NAMALWA (cell line): ENCODE measurements around the gene NT5C2.
A peak's percentile ranks its signal among the peaks of the same experiment; 100 is the strongest.
"Not testable (repeated sequence)": the region's sequence is repeated elsewhere in the genome, so short reads cannot be mapped to it uniquely, and the experiment has no call there.

Experiments
- DNase-seq: peaks from one replicate; pipeline ENCODE4 v3.0.0-alpha.2; 2015; ENCODE audit warnings: low spot score

Gene NT5C2

DNA sequence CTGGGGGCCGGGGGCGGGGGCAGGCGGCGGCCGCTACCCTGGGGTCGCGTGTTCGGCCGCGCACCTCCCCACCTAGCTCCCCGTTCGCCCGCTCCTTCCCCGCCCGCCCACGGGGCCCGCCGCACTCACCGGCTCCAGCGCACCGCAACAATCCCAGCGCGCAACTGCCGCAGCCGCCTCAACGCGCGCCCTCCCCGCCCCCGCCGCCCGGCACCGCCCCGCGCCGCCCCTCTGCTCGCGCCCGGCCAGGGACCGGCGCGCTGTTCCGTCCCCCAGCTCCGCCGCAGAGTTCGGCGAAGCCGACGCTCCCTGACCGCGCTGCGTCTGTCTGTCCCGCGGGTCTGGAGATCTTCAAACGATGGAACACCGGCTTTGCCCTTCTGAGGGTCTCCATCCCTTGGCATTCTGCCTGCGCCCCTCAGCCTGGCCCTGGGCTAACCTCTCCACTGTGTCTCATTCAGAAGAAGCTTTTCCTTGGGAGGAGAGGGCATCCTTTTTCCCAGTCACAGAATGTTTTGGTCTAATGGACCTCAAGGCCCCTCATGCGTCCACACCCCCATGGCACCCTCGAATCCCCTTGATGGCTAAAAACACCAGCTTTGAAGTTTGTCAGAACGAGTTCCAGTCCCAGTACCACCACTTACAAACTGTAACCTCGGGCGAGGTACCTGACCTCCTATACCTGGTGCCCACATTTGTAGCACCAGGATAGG is at the start of gene NT5C2:
Gene NT5C2 (minus strand): TSS at position 166 of the 713 bp plus-strand sequence. CDS start 18,314 bp downstream, outside the sequence.
- peak; percentile 76 for DNase-seq

DNA sequence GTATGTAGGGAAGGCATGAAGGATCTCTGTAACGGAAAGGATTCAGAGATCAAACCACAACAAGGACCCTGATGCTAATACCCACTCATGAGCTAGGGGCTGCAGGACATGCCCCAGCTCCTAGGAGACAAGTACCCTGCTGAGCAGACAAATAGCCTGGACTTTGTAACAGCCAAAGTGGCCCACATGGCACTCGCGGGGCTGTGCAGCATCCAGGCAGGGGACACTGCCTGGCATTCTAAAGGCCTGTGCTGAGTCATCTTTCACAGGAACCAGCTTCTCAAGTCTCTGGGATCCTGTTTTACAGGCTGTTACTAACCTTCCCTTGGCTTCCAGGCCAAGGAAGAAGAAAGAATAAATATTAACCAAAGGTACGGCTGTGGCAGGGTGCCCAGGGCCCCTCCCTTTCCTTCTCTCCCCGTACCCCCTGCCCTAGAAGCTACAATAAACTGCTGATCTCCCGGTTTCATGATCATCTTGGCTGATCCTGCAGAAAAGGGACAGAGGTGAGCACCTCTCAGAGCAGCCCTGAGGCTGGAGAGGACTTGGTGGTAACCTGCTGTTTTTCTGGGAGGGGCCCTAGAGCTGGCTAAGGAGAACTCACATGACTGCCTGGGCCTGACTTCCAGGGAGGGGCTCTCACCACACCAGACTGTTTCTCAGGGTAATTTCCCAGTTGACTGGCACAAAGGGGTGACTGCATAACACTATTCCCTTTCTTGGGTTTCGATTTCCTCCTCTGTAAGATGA is 48.4 kb upstream of the NT5C2 start:
- DNase-seq, result no peak

GRCh38 chr10:103238506-103239252 is 45.6 kb upstream of the NT5C2 start:
- no peak for DNase-seq

GRCh38 chr10:103235775-103236174 is 42.7 kb upstream of the NT5C2 start:
- no peak for DNase-seq

- DNase-seq, result no peak
Observed at GRCh38 chr10:103232772-103233488, 39.9 kb upstream of the NT5C2 start.

GRCh38 chr10:103232131-103232673 is 39.1 kb upstream of the NT5C2 start:
- no peak for DNase-seq

- DNase-seq, result no peak
Observed at GRCh38 chr10:103231047-103231551, 38.0 kb upstream of the NT5C2 start.

DNA sequence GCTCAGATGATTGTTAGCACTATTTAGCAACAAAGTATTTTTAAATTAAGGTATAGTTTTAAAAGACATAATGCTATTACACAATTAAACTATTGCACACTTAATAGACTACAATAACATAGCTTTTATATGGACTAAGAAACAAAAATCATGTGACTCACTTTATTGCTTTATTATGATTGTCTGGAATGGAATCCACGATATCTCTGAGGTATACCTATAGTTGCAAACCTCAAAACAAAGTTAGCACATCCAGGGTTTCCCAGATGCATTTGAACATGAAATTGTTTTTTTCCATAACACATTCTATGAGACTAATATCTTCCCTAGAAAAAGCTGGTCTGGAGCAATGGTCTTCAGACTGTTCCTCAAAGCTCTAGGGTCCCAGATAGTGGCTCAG is 34.3 kb upstream of the NT5C2 start:
- DNase-seq, result no peak

- DNase-seq, result no peak
Observed at GRCh38 chr10:103225939-103226338, 32.9 kb upstream of the NT5C2 start.

- not testable (repeated sequence) for DNase-seq
Observed at GRCh38 chr10:103224721-103225120, 31.6 kb upstream of the NT5C2 start.

GRCh38 chr10:103224133-103224532 is 31.1 kb upstream of the NT5C2 start:
- DNase-seq, result no peak

DNA sequence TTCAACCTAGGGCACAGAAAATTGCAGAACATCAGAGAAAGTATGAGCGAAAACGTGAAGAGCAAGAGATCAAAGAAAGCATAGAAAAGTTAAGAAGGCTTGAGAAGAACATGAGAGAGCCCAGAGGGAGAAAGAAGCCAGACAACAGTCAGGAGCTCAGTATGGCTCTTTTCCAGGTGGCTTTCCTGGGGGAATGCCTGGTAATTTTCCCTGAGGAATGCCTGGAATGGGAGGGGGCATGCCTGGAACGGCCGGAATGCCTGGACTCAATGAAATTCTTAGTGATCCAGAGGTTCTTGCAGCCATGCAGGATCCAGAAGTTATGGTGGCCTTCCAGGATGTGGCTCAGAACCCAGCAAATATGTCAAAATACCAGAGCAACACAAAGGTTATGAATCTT is 23.3 kb upstream of the NT5C2 start:
- DNase-seq, result not testable (repeated sequence)

DNA sequence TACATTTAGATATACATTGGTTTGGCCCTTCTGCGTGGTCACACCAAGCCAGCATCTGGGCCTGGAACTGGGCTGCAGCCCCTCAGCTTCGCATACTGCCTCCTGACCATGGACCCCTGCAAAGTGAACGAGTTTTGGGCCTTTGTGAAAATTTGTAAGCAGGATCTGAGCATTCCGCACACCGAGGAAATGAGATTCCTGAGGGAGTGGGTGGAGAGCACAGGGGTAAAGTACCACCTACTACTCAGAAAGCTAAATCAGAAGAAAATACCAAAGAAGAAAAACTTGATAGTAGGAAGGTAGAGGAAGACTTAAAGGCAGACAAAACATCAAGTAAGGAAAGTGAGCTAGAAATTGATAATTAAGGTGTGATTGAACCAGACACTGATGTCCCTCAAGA is 22.5 kb upstream of the NT5C2 start:
- DNase-seq, result no peak

DNA sequence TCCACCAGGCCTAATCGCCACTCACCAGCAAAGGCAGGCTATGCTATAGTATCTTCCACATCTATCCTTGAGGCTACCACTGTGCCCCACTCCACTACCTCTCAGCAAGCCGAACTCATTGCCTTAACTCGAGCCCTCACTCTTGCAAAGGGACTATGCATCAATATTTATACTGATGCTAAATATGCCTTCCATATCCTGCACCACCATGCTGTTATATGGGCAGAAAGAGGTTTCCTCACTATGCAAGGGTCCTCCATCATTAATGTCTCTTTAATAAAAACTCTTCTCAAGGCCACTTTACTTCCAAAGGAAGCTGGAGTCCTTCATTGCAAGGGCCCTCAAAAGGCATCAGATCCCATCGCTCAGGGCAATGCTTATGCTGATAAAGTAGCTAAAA is 17.2 kb upstream of the NT5C2 start:
- not testable (repeated sequence) for DNase-seq

DNA sequence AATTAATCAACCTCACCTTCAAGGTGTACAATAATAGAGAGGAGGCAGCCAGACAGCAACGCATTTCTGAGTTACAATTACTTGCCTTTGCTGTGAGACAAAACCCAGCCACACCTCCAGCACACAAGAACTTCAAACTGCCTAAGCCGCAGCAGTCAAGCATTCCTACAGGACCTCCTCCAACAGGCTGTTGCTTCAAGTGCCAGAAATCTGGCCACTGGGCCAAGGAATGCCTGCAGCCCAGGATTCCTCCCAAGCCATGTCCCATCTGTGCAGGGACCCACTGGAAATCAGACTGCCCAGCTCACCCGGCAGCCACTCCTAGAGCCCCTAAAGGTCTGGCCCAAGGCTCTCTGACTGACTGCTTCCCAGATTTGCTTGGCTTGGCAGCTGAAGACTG is 14.6 kb upstream of the NT5C2 start:
- DNase-seq, result not testable (repeated sequence)

DNA sequence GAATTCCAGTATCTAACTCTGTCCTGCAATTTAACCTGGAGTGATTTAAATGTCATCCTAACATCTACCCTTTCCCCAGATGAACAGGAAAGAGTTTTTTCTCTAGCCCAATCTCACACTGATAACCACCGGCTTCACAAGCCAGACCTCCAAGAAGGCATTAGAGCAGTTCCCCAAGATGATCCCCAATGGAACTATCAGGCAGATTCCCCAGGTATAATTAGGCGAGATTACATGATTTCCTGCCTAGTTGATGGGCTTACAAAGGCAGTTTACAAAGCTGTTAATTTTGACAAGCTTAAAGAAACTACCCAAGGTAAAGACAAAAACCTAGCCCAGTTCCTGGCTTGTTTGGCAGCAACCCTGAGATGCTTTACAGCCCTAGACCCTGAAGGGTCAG is 14.1 kb upstream of the NT5C2 start:
- DNase-seq, result no peak

DNA sequence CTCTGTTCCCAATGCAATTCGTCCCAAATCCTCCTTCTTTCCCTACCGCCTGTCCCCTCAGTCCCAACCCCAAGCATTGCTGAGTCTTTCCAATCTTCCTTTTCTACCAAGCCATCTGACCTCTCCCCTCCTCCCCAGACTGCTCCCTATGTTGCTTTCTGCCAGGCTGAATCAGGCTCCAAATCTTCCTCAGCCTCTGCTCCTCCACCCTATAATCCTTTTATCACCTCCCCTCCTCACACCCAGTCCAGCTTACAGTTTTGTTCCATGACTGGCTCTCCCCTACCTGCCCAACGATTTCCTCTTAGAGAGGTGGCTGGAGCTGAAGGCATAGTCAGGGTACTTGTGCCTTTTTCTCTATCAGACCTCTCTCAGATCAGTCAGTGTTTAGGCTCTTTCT is 13.6 kb upstream of the NT5C2 start:
- DNase-seq, result not testable (repeated sequence)

DNA sequence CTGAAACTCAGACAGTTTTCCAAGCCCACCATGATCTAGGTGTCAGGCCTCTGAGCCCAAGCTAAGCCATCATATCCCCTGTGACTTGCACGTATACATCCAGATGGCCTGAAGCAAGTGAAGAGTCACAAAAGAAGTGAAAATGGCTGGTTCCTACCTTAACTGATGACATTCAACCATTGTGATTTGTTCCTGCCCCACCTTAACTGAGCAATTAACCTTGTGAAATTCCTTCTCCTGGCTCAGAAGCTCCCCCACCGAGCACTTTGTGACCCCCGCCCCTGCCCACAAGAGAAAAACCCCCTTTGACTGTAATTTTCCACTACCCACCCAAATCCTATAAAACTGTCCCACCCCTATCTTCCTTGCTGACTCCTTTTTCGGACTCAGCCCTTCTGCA is 12.3 kb upstream of the NT5C2 start:
- not testable (repeated sequence) for DNase-seq

- no peak for DNase-seq
Observed at GRCh38 chr10:103204353-103205255, 11.5 kb upstream of the NT5C2 start.

- DNase-seq, result no peak
Observed at GRCh38 chr10:103203466-103203865, 10.4 kb upstream of the NT5C2 start.

- no peak for DNase-seq
Observed at GRCh38 chr10:103202319-103202718, 9.2 kb upstream of the NT5C2 start.
